ENCODE results near the gene CYP24A1.
"Not testable (repeated sequence)": the region's sequence is repeated elsewhere in the genome, so short reads cannot be mapped to it uniquely, and the experiment has no call there.

The CYP24A1 gene

DNA sequence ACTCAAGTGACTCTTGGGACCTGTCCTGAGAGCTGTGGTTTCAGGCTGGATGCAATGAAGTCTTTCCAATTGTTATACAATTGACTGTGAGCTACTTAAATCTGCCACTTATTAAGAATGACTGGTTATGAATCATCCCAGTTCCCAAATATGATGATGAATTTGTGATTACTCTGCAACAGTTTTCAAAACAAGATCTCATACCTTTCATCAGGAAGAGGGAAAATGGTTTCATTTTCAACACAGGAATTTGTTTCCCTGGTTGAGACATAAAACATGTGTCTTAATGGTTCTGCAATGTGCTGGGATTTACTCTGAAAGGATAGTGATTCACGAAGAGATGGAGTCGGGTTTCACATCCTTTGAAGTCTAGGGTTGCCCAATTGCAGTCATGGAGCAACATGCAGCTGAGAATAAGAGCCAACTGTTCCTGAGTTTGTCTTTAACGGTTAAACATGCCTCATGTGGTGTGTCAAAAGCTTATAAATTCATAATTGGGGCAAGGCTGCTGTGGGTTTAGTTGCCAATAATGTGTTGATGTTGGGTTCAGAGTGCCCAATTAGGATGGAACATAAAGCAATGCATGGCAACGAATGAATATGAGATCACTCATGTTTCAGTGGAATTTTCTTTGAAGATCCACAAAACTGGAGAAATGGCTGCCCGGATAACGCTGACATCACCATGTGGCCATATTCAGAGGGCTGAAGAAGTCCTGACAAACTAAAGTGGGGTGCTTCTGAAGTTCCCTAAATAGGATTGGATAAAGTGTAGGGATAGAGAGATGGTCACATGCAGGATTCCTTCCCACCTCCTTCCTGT is 41.0 kb downstream of the CYP24A1 start:
- H3K27me3 ChIP-seq (ENCODE audit: insufficient read depth, low read depth): no peaks in the 10 kb centered on the region
- H3K4me3 ChIP-seq (IDR thresholded peaks at IDR 0.05; ENCODE audit: insufficient read depth, low read depth, low read length): no peak overlapping the region
- no peak overlapping the region for H2AFZ ChIP-seq (ENCODE audit: low read depth)
- no peaks in the 10 kb centered on the region for H3K79me2 ChIP-seq (ENCODE audit: insufficient read depth, low read depth)
- H4K20me1 ChIP-seq (ENCODE audit: insufficient read depth): no peaks in the 10 kb centered on the region
- H3K36me3 ChIP-seq (ENCODE audit: insufficient read depth): no peaks in the 10 kb centered on the region
- H3K4me2 ChIP-seq: no peak overlapping the region
- H3K4me1 ChIP-seq (ENCODE audit: low read depth, poor library complexity, severe bottlenecking): no peaks in the 10 kb centered on the region
- no peak overlapping the region for H3K9ac ChIP-seq
- TF ChIP-seq, protein P1, sequence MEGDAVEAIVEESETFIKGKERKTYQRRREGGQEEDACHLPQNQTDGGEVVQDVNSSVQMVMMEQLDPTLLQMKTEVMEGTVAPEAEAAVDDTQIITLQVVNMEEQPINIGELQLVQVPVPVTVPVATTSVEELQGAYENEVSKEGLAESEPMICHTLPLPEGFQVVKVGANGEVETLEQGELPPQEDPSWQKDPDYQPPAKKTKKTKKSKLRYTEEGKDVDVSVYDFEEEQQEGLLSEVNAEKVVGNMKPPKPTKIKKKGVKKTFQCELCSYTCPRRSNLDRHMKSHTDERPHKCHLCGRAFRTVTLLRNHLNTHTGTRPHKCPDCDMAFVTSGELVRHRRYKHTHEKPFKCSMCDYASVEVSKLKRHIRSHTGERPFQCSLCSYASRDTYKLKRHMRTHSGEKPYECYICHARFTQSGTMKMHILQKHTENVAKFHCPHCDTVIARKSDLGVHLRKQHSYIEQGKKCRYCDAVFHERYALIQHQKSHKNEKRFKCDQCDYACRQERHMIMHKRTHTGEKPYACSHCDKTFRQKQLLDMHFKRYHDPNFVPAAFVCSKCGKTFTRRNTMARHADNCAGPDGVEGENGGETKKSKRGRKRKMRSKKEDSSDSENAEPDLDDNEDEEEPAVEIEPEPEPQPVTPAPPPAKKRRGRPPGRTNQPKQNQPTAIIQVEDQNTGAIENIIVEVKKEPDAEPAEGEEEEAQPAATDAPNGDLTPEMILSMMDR (conservative IDR thresholded peaks at IDR 0.05; ENCODE audit: low read depth, low read length): no peak
- H3K27ac ChIP-seq: no peak overlapping the region

DNA sequence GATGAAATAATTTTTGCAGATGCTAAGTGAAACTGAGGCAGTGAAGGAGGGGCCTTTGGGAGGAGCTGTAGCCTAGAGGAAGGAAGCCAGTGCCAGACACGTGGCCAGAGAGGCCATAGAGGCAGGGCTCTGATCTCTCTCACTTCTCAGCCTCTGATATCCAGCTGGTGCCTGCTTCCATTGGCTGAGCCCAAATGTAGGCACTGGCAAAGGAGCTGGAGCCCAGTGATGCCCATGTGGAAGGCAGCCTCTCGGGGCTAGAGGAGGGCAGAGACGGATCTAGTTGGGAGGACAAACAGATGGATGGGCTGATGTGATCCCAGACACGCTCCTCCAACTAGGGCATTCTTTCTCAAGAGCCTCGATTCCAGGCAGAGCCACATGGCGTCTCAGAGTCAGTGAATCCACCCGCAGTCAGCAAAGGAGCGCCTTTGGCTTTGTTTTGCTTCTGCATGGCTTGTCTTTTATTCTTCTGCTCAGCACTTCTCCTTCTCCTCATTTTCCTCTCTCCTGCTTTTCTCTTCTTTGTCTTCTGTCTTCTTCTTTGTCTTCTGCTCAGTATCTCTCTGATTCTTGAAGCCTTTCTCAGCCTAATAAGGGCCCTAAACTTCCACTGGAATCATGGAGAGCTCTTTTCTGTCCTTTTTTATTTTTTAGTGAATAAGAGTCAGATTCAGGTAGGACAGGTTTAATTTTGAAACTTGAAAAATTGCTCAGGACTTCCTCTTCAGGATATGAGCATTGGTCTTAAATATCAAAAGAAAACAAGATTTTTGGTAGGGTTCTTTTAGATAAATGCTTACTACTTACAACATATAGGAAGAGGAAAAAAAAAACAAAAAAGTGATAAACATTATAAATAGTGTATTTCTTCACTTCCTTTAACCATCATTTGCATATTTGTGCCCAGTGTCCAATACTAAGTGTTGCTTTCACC is 41.8 kb downstream of the CYP24A1 start:
- H2AFZ ChIP-seq (ENCODE audit: low read depth): no peak overlapping the region
- no peak overlapping the region for H3K27ac ChIP-seq
- H3K9ac ChIP-seq: no peak overlapping the region
- TF ChIP-seq, protein P1 (conservative IDR thresholded peaks at IDR 0.05; ENCODE audit: low read depth, low read length): no peak
- H3K4me3 ChIP-seq (IDR thresholded peaks at IDR 0.05; ENCODE audit: insufficient read depth, low read depth, low read length): no peak overlapping the region
- H4K20me1 ChIP-seq (ENCODE audit: insufficient read depth): no peaks in the 10 kb centered on the region
- no peaks in the 10 kb centered on the region for H3K36me3 ChIP-seq (ENCODE audit: insufficient read depth)
- no peaks in the 10 kb centered on the region for H3K27me3 ChIP-seq (ENCODE audit: insufficient read depth, low read depth)
- H3K4me1 ChIP-seq (ENCODE audit: low read depth, poor library complexity, severe bottlenecking): no peaks in the 10 kb centered on the region
- H3K4me2 ChIP-seq: no peak overlapping the region
- H3K79me2 ChIP-seq (ENCODE audit: insufficient read depth, low read depth): no peaks in the 10 kb centered on the region

DNA sequence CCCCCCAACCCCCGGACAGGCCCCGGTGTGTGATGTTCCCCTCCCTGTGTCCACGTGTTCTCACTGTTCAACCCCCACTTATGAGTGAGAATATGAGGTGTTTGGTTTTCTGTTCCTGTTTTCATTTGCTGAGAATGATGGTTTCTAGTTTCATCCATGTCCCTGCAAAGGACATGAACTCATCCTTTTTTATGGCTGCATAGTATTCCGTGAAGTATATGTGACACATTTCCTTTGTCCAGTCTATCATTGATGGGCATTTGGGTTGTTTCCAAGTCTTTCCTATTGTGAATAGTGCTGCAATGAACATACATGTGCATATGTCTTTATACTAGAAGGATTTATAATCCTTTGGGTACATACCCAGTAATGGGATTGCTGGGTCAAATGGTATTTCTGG is 42.7 kb downstream of the CYP24A1 start:
- not testable (repeated sequence) for H3K36me3 ChIP-seq (ENCODE audit: insufficient read depth); H3K79me2 ChIP-seq (ENCODE audit: insufficient read depth, low read depth); H3K4me1 ChIP-seq (ENCODE audit: low read depth, poor library complexity, severe bottlenecking); H4K20me1 ChIP-seq (ENCODE audit: insufficient read depth); H3K4me3 ChIP-seq (IDR thresholded peaks at IDR 0.05; ENCODE audit: insufficient read depth, low read depth, low read length); H3K9ac ChIP-seq; H3K27me3 ChIP-seq (ENCODE audit: insufficient read depth, low read depth); H3K4me2 ChIP-seq; H3K27ac ChIP-seq; H2AFZ ChIP-seq (ENCODE audit: low read depth)

DNA sequence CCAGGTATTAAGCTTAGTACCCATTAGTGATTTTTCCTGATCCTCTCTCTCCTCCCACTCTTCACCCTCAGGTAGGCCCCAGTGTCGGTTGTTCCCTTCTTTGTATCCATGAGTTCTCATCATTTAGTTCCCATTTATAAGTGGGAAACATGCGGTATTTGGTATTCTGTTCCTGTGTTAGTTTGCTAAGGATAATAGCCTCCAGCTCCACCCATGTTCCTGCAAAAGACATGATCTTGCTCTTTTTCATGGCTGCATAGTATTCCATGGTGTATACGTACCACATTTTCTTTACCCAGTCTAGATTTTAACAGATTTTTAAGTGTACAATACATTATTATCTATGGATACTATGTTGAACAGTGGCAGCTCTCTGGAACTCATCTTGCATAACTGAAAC is 44.4 kb downstream of the CYP24A1 start:
- TF ChIP-seq, protein P1 (conservative IDR thresholded peaks at IDR 0.05; ENCODE audit: low read depth, low read length): no peak

More for the DNA sequence above, 44.4 kb downstream of the CYP24A1 start:
- Histone ChIP-seq H4K20me1 (ENCODE audit: insufficient read depth) (no peaks in the 10 kb centered on the region), H3K9ac (no peak overlapping the region), H3K4me3 (IDR thresholded peaks at IDR 0.05; ENCODE audit: insufficient read depth, low read depth, low read length) (no peak overlapping the region), H3K27ac (no peak overlapping the region), H3K79me2 (ENCODE audit: insufficient read depth, low read depth) (no peaks in the 10 kb centered on the region), H3K4me2 (no peak overlapping the region), H3K36me3 (ENCODE audit: insufficient read depth) (no peaks in the 10 kb centered on the region), H3K27me3 (ENCODE audit: insufficient read depth, low read depth) (no peaks in the 10 kb centered on the region), H2AFZ (ENCODE audit: low read depth) (no peak overlapping the region), H3K4me1 (ENCODE audit: low read depth, poor library complexity, severe bottlenecking) (no peaks in the 10 kb centered on the region)

Measured in KMS-11 (cell line).